ENCODE data around the gene TNRC6B. TPM values are rescaled to one million over a fixed set of nuclear protein-coding genes. Genes with fewer than 3 reads are reported as not detected.

Gene TNRC6B
- total and polyA plus RNA-seq, 2 of the 13 experiments (the other 11 are each of a cell fraction or from before 2014, with no cell fraction given), result 8.9 to 13.2 TPM

- H3K79me2 ChIP-seq (ENCODE audit: insufficient read depth, low read length), result no peaks in the 10 kb centered on the region
- TF ChIP-seq MXD1 (CRISPR knock-in tag; IDR thresholded peaks at IDR 0.05) (no peak), HNRNPH1 (optimal IDR thresholded peaks at IDR 0.05; ENCODE audit: low read depth, low read length) (no peak), BORCS8-MEF2B (CRISPR knock-in tag; IDR thresholded peaks at IDR 0.05) (no peak), SRSF9 (IDR thresholded peaks at IDR 0.05; ENCODE audit: borderline replicate concordance, insufficient read depth, low read depth, low read length, poor library complexity, severe bottlenecking) (no peak), NFAT5 (CRISPR knock-in tag; IDR thresholded peaks at IDR 0.05) (no peak), ZSCAN30 (CRISPR knock-in tag; IDR thresholded peaks at IDR 0.05) (no peak), RFX3 (CRISPR knock-in tag; IDR thresholded peaks at IDR 0.05) (no peak), ZNF776 (CRISPR knock-in tag; IDR thresholded peaks at IDR 0.05) (no peak), ATF7-NPFF (CRISPR knock-in tag; IDR thresholded peaks at IDR 0.05; ENCODE audit: low read depth) (no peak), PAX8 (CRISPR knock-in tag; IDR thresholded peaks at IDR 0.05; ENCODE audit: borderline replicate concordance) (no peak), ZNF75D (CRISPR knock-in tag; IDR thresholded peaks at IDR 0.05; ENCODE audit: borderline replicate concordance) (no peak)
- H3K4me2 ChIP-seq (ENCODE audit: low read depth, low read length), result no peak overlapping the region
- ChIA-PET POLR2A (no interaction called here), CTCF (ENCODE audit: low intra/inter-chr PET ratio, low total read pairs) (no interaction called here)
- no TSS peak for BruUV-seq (replicated peaks)
- no peaks in the 10 kb centered on the region for H3K4me1 ChIP-seq (ENCODE audit: insufficient read depth, low read length)
- peaks cover 13 to 39% of the 10 kb centered on the region in 2 experiments for H3K36me3 ChIP-seq (replicated peaks in 1 of 2; ENCODE audit: control insufficient read depth in 1 of 2, insufficient read depth in 2 of 2, low read length in 2 of 2)
- 87% methylated on average over 3 of the region's 11 CpGs for WGBS (ENCODE audit: low lambda C conversion rate)
- FAIRE-seq (peak; percentile 37), DNase-seq (ENCODE audit: low spot score) (no peak), ATAC-seq (no peak)
- H3K27ac ChIP-seq (ENCODE audit: extremely low read length, insufficient read depth, low read length), result no peak overlapping the region
- H2AFZ ChIP-seq (ENCODE audit: low read length), result no peak overlapping the region
- no peak overlapping the region for H3K4me3 ChIP-seq (replicated peaks in 1 of 3; ENCODE audit: insufficient read depth in 1 of 3, low read depth in 2 of 3, low read length in 3 of 3)
- no peaks in the 10 kb centered on the region for H3K9me3 ChIP-seq (ENCODE audit: low read length)
- H4K20me1 ChIP-seq (ENCODE audit: insufficient read depth, low read length), result no peaks in the 10 kb centered on the region
- H3K27me3 ChIP-seq (ENCODE audit: control insufficient read depth in 1 of 2, insufficient read depth in 2 of 2, low read length in 2 of 2), result no peaks in the 10 kb centered on the region
- in situ Hi-C loops (cut with HindIII; ENCODE audit: extremely low pct_ligation_motif_present, low pct_unique_long_range_greater_than_20kb), result no loop called here
- intact Hi-C loops (cut with micrococcal nuclease; ENCODE audit: unreplicated experiment), result no loop called here
- H3K9ac ChIP-seq (ENCODE audit: insufficient read depth, low read depth, low read length), result no peak overlapping the region
These were observed 123.4 kb downstream of the TNRC6B start for GRCh38 chr22:40300884-40301672.
